Head of caudate nucleus (tissue), 42 donors: Measurements from ENCODE around the gene RSL1D1.

ENCODE experiments used
- DNase-seq, 42 donors: peaks; one replicate each; pipeline versions ENCODE4 v3.0.0 to v3.0.0-alpha.2; 2020 to 2021; ENCODE audit warnings: mixed read lengths in 7 of 42
- intact Hi-C: fragments of 100-400 bp; cut with DNase I; formaldehyde crosslinking; loops from one replicate; pipeline ENCODE4 v1.15.0; 2022

Gene RSL1D1

DNA sequence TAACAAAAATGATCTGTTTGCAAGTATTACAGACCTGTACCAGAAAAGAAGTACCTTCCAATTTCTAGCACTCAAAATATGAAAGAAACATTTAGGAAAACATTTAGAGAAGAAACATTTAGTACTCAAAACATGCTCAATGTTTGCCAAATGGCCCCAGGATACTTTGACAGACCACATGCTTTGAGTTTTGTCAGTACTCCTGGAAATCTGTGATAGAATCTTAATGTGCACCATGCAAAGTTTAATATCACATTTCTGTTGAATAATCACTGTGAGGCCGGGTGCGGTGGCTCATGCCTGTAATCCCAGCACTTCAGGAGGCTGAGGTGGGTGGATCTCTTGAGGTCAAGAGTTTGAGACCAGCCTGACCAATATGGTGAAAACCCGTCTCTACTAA is 45.8 kb downstream of the RSL1D1 start:
- intact Hi-C loops = no loop called here
- DNase-seq = no peak

DNA sequence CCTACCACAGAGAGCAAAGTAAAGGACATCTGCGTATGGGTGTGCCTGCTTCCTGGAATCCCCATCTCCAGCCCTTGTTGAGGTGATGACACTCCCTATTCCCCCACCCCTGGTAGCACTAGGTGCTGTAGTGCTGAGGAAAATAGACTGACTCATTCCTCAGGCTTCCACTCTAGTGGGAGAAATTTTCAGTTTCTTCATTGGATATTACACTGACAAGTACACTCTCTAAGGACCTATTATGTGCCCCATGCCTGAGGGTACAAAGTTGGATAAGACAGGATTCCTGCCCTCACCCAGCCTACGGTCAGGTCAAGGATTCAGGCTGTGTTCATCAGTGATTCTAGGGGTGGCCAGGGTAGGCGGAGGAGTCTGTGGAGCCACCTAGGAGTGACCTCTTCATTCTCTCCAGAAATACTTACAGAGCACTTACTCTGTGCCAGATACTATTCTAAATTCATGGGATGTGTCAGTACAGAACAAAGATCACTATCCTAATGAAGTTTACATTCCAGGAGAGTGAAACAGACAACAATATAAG is 49.8 kb downstream of the RSL1D1 start:
- no peak for DNase-seq
- intact Hi-C loops = no loop called here

GRCh38 chr16:11800382-11800718 is 51.0 kb downstream of the RSL1D1 start:
- intact Hi-C loops = no loop called here
- no peak for DNase-seq

- intact Hi-C loops = loop anchor here (10.0 kb wide), 2 partner anchors 115 to 405 kb away; partner anchors contain the start of gene GSPT1
- no peak for DNase-seq
Observed at GRCh38 chr16:11799509-11800381, 51.6 kb downstream of the RSL1D1 start.

DNA sequence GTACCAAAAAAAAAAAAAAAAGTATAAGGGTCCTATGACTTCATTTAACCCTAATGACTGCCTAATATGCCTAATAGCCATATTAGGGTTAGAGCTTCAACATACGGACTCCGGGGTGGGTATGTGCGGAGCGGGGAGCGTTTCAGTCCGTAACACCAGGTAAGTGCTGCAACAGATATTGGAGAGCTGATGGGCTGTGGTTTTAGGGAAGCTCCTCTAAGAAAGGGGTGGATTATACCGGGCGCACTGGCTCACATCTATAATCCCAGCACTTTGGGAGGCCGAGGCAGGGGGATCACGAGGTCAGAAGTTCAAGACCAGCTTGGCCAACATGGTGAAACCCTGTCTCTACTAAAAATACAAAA is 52.3 kb downstream of the RSL1D1 start:
- intact Hi-C loops = loop anchor here (10.0 kb wide), 2 partner anchors 116 to 404 kb away; partner anchors contain the start of gene GSPT1
- no peak for DNase-seq

DNA sequence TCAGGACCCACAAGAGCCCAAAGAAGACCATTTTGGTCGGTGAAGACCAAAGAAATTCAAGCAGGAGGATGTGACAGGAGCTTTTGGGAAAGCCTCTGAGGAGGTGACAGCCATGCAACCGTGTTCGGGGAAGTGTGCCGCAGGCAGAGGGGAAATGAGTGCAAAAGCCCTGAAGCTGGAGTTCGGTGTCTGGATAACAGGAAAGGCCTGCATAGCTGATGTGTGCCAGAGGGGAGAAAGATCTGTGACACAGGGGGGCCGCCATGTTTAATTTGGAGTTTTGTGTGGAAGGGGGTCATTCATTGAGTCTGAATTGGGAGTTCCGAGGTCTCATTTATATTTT is 53.4 kb downstream of the RSL1D1 start:
- intact Hi-C loops = loop anchor here (2.0 to 10.0 kb wide), 3 partner anchors 55 to 403 kb away; partner anchors contain the start of genes GSPT1 and TXNDC11
- peak in 13 of 42 donors; percentile 10 to 51 (median 29) for DNase-seq

- peak; percentile 88 to 98 (median 96) for DNase-seq
- intact Hi-C loops = loop anchor here (2.0 to 10.0 kb wide), 3 partner anchors 55 to 403 kb away; partner anchors contain the start of genes GSPT1 and TXNDC11
Observed at GRCh38 chr16:11797166-11797956, 54.0 kb downstream of the RSL1D1 start, which contains the start of gene ZC3H7A. Gene ZC3H7A (minus strand): TSS chr16:11797258. CDS start chr16:11782354, 14,904 bp downstream.

GRCh38 chr16:11796227-11797165 is 54.8 kb downstream of the RSL1D1 start:
- DNase-seq = peak; percentile 14 to 76 (median 52)
- intact Hi-C loops = loop anchor here (2.0 to 10.0 kb wide), 3 partner anchors 54 to 402 kb away; partner anchors contain the start of genes GSPT1 and TXNDC11

DNA sequence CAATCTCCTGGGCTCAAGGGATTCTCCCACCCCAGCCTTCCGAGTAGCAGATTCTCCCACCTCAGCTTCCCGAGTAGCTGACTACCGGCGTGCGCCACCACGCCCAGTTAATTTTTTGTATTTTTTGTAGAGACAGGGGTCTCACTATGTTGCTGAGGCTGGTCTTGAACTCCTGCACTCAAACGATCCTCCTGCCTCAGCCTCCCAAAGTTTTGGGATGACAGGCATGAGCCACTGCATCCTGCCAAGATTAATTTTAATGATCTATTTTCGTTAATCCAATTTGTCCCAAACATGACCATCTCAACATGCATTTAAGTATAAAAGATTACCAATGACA is 55.5 kb downstream of the RSL1D1 start:
- no peak for DNase-seq
- intact Hi-C loops = loop anchor here (2.0 to 10.0 kb wide), 3 partner anchors 53 to 401 kb away; partner anchors contain the start of genes GSPT1 and TXNDC11

- intact Hi-C loops = loop anchor here (10.0 kb wide), 2 partner anchors 120 to 400 kb away; partner anchors contain the start of gene GSPT1
- no peak for DNase-seq
Observed at GRCh38 chr16:11794996-11795886, 56.1 kb downstream of the RSL1D1 start.

- DNase-seq = no peak
- intact Hi-C loops = loop anchor here (10.0 kb wide), 2 partner anchors 120 to 400 kb away; partner anchors contain the start of gene GSPT1
Observed at GRCh38 chr16:11794447-11794846, 56.9 kb downstream of the RSL1D1 start.

GRCh38 chr16:11793840-11794239 is 57.5 kb downstream of the RSL1D1 start:
- DNase-seq = peak in 19 of 42 donors; percentile 18 to 68 (median 38)

GRCh38 chr16:11792410-11793241 is 58.7 kb downstream of the RSL1D1 start:
- intact Hi-C loops = loop anchor here (10.0 kb wide), 2 partner anchors 122 to 398 kb away; partner anchors contain the start of gene GSPT1
- peak in 1 of 42 donors; percentile 4 for DNase-seq

More at GRCh38 chr16:11793840-11794239, 57.5 kb downstream of the RSL1D1 start:
- intact Hi-C loops = loop anchor here (10.0 kb wide), 2 partner anchors 121 to 399 kb away; partner anchors contain the start of gene GSPT1

GRCh38 chr16:11791144-11791828 is 60.1 kb downstream of the RSL1D1 start:
- DNase-seq = peak in 1 of 42 donors; percentile 5
- intact Hi-C loops = loop anchor here (10.0 kb wide), 2 partner anchors 124 to 396 kb away; partner anchors contain the start of gene GSPT1

- intact Hi-C loops = no loop called here
- no peak for DNase-seq
Observed at GRCh38 chr16:11788914-11789313, 62.4 kb downstream of the RSL1D1 start.
